Measurements from ENCODE around the gene NCL. TPM values are rescaled to one million over a fixed set of nuclear protein-coding genes. Genes with fewer than 3 reads are reported as not detected.

The NCL gene
- polyA plus RNA-seq, 1 of the 3 experiments (the other 2 are of a cell fraction), result 256 TPM

DNA sequence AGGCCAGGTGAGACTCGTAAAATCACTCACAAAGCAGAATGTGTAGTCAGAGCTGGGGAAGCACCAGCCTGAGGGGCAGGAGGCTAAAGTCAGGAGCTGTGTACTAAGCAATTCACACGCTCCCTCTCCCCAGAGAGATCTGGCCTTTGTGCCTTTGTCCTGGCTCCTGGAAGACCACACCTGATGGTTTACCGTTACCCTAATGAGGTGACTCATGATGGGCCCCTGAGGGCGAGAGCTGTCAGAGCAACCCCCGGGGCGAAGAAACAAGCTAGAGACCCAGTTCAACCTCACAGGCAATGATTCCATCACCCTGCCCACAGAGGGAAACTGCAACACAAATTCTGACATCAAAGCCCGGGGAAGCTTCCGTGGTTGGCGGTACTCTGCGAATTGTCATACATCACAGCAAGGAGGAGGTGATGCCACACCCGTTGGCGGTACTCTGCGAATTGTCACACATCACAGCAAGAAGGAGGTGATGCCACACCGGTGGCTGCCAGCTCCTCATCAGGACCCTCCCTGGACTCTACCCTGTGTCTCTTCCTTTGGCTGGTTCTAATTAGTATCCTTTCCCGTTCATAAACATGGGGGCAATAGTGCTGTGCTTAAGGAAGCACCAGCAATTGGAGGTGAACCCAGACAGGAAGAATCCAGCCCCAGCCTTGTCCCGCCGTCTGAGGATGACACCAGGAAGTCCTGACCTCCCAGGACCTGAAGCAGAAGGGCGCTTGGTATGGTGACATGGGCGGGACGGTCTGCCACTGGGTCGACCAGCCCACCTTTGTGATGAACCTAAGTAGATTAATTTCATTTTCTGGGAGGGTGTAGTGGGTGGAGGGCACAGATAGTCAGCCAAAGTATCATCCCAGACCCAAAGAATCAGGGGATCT, 38.2 kb downstream of the NCL start:
- no peaks in the 10 kb centered on the region for H3F3A ChIP-seq (replicated peaks; ENCODE audit: insufficient read depth)
- CTCF ChIA-PET, result interaction anchor here (1.0 to 4.4 kb wide), 4 partner anchors 14 to 199 kb away, joined by 3 to 27 read pairs (median 4); no protein-coding TSS in a partner anchor

DNA sequence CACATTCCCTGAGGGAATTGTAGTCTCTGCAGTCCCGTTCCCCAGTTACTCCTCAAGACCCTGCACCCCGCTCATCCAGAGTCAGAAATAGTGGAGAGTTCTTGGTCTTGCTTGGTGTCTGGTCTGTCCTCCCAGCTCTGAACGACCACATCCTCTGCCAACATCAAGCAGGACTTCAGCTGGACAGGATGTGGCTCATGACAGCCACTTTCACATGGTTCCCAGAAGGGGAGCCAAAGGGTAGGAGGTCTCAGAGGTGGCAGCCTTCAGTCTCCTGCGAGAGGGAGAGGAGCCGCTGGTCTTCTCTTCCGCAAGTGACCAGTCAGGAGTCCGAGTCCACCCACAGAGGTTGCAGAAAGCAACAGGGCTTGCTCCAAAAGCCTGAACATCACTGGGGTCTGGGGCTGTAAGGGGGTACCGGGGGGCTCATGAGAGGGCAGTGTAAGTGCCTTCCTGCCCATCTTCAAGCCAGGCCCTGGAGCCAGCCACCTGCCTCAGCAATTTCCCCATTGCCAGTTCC, 38.9 kb downstream of the NCL start:
- Histone ChIP-seq H3K9me2 (no peaks in the 10 kb centered on the region), H4K20me1 (ENCODE audit: insufficient read depth) (no peaks in the 10 kb centered on the region), H3K36me3 (replicated peaks in 1 of 2; ENCODE audit: control insufficient read depth in 1 of 2, insufficient read depth in 2 of 2, low read length in 1 of 2) (no peaks in the 10 kb centered on the region), H3K4me2 (no peak overlapping the region), H3K4me3 (ENCODE audit: low read depth in 2 of 2, low read length in 1 of 2) (no peak overlapping the region), H3K27ac (ENCODE audit: low read depth in 2 of 2, low read length in 1 of 2) (no peak overlapping the region), H3K9me3 (no peaks in the 10 kb centered on the region), H3F3A (replicated peaks; ENCODE audit: insufficient read depth) (no peaks in the 10 kb centered on the region), H2AFZ (ENCODE audit: low read depth) (no peak overlapping the region), H3K9ac (no peak overlapping the region), H3K27me3 (ENCODE audit: insufficient read depth) (no peaks in the 10 kb centered on the region), H3K4me1 (ENCODE audit: control insufficient read depth in 1 of 2, insufficient read depth in 2 of 2, low read depth in 1 of 2, low read length in 1 of 2) (no peaks in the 10 kb centered on the region), H3K79me2 (ENCODE audit: insufficient read depth) (no peaks in the 10 kb centered on the region)
- no peak for DNase-seq
- ChIA-PET POLR2A (no interaction called here), CTCF (interaction anchor here (0.8 to 4.4 kb wide), 5 partner anchors 13 to 198 kb away, joined by 3 to 27 read pairs (median 4); no protein-coding TSS in a partner anchor)
- 66% methylated on average over 5 of the region's 8 CpGs for WGBS (ENCODE audit: low lambda C conversion rate)
- TF ChIP-seq CHD2 (IDR thresholded peaks at IDR 0.05; ENCODE audit: low read length, partially characterized antibody) (no peak), RFX5 (IDR thresholded peaks at IDR 0.05; ENCODE audit: low read length) (no peak), GATA2 (CRISPR knock-in tag; IDR thresholded peaks at IDR 0.05) (no peak), MEF2A (IDR thresholded peaks at IDR 0.05; ENCODE audit: borderline replicate concordance, low read depth) (no peak), GABPA (IDR thresholded peaks at IDR 0.05; ENCODE audit: low read depth) (no peak), RXRA (IDR thresholded peaks at IDR 0.05; ENCODE audit: borderline replicate concordance, low read depth) (no peak), RCOR1 (IDR thresholded peaks at IDR 0.05; ENCODE audit: low read length) (no peak), POLR2AphosphoS5 (IDR thresholded peaks at IDR 0.05; ENCODE audit: low read depth, low read length) (no peak), SIN3A (IDR thresholded peaks at IDR 0.05; ENCODE audit: borderline replicate concordance, low read depth, low read length) (no peak)
- TF ChIP-seq, protein P1, sequence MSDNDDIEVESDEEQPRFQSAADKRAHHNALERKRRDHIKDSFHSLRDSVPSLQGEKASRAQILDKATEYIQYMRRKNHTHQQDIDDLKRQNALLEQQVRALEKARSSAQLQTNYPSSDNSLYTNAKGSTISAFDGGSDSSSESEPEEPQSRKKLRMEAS (IDR thresholded peaks at IDR 0.05; ENCODE audit: low read depth), result no peak
- TF ChIP-seq, protein P2, sequence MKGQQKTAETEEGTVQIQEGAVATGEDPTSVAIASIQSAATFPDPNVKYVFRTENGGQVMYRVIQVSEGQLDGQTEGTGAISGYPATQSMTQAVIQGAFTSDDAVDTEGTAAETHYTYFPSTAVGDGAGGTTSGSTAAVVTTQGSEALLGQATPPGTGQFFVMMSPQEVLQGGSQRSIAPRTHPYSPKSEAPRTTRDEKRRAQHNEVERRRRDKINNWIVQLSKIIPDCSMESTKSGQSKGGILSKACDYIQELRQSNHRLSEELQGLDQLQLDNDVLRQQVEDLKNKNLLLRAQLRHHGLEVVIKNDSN (IDR thresholded peaks at IDR 0.05; ENCODE audit: borderline replicate concordance, low read depth), result no peak

More for the DNA sequence above, 38.2 kb downstream of the NCL start:
- H3K4me2 ChIP-seq, result no peak overlapping the region
- H3K36me3 ChIP-seq (replicated peaks in 1 of 2; ENCODE audit: control insufficient read depth in 1 of 2, insufficient read depth in 2 of 2, low read length in 1 of 2), result no peaks in the 10 kb centered on the region
- H4K20me1 ChIP-seq (ENCODE audit: insufficient read depth), result no peaks in the 10 kb centered on the region
- no peaks in the 10 kb centered on the region for H3K27me3 ChIP-seq (ENCODE audit: insufficient read depth)
- H3K27ac ChIP-seq (ENCODE audit: low read depth in 2 of 2, low read length in 1 of 2), result no peak overlapping the region
- POLR2A ChIA-PET, result no interaction called here
- TF ChIP-seq, protein P3, sequence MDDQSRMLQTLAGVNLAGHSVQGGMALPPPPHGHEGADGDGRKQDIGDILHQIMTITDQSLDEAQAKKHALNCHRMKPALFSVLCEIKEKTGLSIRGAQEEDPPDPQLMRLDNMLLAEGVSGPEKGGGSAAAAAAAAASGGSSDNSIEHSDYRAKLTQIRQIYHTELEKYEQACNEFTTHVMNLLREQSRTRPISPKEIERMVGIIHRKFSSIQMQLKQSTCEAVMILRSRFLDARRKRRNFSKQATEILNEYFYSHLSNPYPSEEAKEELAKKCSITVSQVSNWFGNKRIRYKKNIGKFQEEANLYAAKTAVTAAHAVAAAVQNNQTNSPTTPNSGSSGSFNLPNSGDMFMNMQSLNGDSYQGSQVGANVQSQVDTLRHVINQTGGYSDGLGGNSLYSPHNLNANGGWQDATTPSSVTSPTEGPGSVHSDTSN (IDR thresholded peaks at IDR 0.05), result no peak
- TF ChIP-seq NRF1 (IDR thresholded peaks at IDR 0.05; ENCODE audit: low read depth, low read length), result no peak
- no peak for TF ChIP-seq YY1 (IDR thresholded peaks at IDR 0.05; ENCODE audit: low read depth)
- TF ChIP-seq RFX5 (IDR thresholded peaks at IDR 0.05; ENCODE audit: low read length), result no peak
- no peak for TF ChIP-seq TAF1 (IDR thresholded peaks at IDR 0.05; ENCODE audit: borderline replicate concordance, low read depth, low read length)
- TF ChIP-seq SIN3A (IDR thresholded peaks at IDR 0.05; ENCODE audit: borderline replicate concordance, low read depth, low read length), result no peak
- no peak for TF ChIP-seq SMC3 (IDR thresholded peaks at IDR 0.05; ENCODE audit: low read depth, low read length)
- TF ChIP-seq, protein P2 (IDR thresholded peaks at IDR 0.05; ENCODE audit: borderline replicate concordance, low read depth), result no peak
- TF ChIP-seq POLR2AphosphoS5 (IDR thresholded peaks at IDR 0.05; ENCODE audit: low read depth, low read length), result no peak
- no peak for TF ChIP-seq TCF12 (IDR thresholded peaks at IDR 0.05)
- TF ChIP-seq FOXM1 (IDR thresholded peaks at IDR 0.05; ENCODE audit: low read depth), result no peak
- TF ChIP-seq MXI1 (IDR thresholded peaks at IDR 0.05; ENCODE audit: low read depth, low read length), result no peak
- no peak for TF ChIP-seq FOXJ3 (CRISPR knock-in tag; IDR thresholded peaks at IDR 0.05)
- TF ChIP-seq, protein P1 (IDR thresholded peaks at IDR 0.05; ENCODE audit: low read depth), result no peak
- no peak for TF ChIP-seq EP300 (IDR thresholded peaks at IDR 0.05; ENCODE audit: borderline replicate concordance in 1 of 2, low read depth in 1 of 2, low read length in 1 of 2)
- no peak for TF ChIP-seq RXRA (IDR thresholded peaks at IDR 0.05; ENCODE audit: borderline replicate concordance, low read depth)
- TF ChIP-seq GATA2 (CRISPR knock-in tag; IDR thresholded peaks at IDR 0.05), result no peak
- TF ChIP-seq, protein P4, sequence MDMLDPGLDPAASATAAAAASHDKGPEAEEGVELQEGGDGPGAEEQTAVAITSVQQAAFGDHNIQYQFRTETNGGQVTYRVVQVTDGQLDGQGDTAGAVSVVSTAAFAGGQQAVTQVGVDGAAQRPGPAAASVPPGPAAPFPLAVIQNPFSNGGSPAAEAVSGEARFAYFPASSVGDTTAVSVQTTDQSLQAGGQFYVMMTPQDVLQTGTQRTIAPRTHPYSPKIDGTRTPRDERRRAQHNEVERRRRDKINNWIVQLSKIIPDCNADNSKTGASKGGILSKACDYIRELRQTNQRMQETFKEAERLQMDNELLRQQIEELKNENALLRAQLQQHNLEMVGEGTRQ (IDR thresholded peaks at IDR 0.05; ENCODE audit: borderline replicate concordance, low read depth, low read length), result no peak
- TF ChIP-seq RCOR1 (IDR thresholded peaks at IDR 0.05; ENCODE audit: low read length), result no peak
- no peak overlapping the region for H3K4me3 ChIP-seq (ENCODE audit: low read depth in 2 of 2, low read length in 1 of 2)
- no peaks in the 10 kb centered on the region for H3K9me3 ChIP-seq
- 77% methylated on average over 16 of the region's 21 CpGs for WGBS (ENCODE audit: low lambda C conversion rate)
- no peak overlapping the region for H2AFZ ChIP-seq (ENCODE audit: low read depth)
- H3K9ac ChIP-seq, result no peak overlapping the region
- H3K4me1 ChIP-seq (ENCODE audit: control insufficient read depth in 1 of 2, insufficient read depth in 2 of 2, low read depth in 1 of 2, low read length in 1 of 2), result no peaks in the 10 kb centered on the region
- DNase-seq, result no peak
- H3K79me2 ChIP-seq (ENCODE audit: insufficient read depth), result no peaks in the 10 kb centered on the region
- H3K9me2 ChIP-seq, result no peaks in the 10 kb centered on the region
